Stimulated activated CD4-positive, alpha-beta T cell treated with anti-CD3 and anti-CD28 coated beads, Interleukin-1b, Interleukin-23, amount 100 ng/mL, for 48 hours (primary cell): ENCODE data around the gene SULF2.

Experiments
- DNase-seq: peaks from one replicate; pipeline ENCODE4 v3.0.0-alpha.2; 2020

The SULF2 gene

DNA sequence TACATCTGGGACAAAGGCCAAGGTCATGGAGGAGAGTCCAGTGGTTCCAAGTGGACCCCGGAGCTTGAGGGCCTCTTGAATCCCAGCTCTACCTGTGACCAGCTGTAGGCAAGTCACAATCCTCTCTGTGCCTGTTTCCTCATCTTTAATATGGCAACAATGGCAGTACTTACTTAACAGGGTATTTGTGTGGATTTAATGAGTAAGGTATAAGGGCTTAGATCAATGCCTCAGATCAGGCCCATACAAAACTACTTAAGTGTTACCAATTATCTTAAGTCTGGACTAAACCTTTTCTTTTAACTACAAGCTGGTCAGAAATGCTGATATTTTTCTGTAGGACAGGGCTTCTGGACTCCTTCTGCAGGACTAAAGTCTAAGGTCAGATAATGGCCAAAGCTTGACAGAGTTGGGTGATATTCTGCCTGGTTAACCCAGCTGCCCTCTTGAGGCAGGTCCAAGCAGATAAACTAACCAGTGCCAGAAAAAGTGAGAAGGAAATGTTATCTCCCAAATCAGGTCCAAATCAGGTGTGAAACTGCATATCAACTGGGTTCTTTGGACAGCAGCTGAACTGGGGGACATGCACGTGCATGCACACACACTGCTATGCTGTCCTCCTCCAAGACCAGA, 2.2 kb downstream of the SULF2 start:
- DNase-seq, result no peak

DNA sequence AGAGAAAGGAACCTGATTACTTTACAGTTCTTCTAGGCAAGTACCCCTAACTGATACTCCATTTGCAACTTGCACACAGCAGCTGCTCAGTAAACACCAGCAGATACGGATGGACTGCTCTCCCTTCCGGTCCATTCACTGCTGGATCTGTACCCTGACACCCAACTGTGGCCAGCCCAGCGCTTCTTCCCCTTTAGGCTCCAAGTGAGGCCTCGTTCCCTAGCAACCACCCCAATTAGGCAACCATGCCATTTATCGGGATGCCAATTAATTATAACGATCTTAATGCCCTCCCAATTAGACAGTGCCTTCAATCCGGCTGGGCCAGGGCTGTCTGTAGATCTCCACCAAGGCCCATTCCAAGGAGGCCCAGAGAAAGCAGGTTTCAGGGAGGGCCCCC, 3.2 kb downstream of the SULF2 start:
- DNase-seq, result no peak

DNA sequence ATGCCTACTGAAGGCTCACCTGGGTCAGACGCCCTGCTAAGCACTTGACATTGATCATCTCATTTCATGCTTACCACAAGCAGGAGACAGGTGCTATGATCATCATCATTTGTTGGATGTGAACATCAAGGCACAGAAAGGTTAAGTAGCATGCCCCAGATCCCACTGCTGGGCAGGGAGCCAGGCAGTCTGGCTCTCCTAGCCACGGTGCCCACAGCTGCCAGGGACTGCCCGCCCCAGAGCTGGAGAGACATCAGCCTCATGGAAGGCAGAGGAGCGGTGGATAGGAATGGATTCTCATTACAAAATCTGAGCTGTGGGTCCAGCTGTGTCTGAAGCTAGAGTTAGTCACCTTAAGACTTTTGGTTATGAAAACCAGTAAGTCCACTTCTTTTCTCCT, 3.6 kb downstream of the SULF2 start:
- no peak for DNase-seq

DNA sequence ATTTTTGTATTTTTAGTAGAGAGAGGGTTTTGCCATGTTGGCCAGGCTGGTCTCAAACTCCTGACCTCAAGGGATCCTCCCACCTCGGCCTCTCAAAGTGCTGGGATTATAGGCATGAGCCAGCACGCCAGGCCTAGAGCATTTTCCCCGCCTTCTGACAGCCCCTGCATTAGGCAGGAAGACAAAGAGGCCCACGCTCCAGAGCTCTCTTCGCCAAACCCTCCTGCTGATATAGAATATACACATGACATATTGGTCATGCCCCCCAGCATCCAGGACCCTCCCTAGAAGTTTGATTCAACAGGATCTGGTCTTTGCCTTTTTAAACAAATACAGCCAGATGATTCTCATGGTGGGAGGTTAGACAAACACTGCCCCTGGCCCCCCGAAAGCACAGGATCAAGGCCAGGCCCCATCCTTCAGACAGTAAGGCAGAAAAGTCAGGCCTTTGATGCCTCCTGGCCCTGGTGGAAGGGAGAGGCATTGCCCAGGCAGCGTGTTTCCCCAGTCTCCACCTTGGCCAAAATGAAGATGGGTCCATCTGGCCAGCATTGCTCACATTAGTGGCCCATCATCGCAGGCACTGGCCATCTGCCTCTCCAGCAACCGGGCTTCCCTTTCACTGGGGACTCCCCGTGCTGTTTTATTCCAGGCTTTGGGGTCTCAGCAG, 4.4 kb downstream of the SULF2 start:
- no peak for DNase-seq

DNA sequence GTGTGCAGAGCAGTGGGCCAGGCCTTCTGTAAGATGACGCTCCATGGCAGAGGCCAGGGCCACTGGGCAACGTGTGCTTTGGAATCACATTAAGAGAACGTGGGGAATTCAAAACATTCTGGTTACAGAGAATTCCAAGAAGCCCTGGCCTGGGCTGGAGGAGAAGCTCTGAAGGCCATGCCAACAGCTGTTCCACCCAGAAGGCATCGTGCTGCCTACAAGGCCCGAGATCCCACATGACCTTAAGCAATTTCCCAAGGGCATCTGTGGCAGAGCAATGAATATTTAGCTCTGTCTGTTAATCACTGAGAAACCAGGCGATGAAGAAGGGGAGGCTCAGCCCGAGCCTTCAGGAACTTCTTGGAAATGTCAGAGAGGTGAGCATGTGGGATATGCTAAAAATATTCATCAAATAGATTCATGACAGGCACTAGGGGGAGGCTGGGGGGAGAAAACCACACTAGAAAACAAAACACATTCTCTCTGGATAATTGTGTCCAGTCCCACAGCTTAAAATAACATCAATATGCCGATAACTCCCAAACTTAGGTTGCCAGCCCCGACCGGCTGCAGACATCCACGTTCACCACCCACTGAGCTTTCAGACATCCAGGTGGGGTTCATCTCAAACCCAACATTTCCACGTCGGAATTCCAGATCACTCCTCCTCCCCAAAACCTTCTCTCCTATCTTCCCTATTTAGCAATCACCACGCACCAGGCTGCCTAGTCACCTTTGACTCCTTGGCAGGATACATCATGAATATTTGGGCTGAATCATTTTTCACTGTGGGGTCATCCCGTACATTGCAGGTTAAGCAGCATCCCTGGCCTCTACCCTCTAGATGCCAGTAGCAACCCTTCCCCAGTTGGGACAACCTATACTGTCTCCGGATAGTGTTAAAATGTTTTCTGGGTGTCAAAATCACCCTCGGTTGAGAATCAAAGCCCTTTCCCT, 6.6 kb downstream of the SULF2 start:
- no peak for DNase-seq

DNA sequence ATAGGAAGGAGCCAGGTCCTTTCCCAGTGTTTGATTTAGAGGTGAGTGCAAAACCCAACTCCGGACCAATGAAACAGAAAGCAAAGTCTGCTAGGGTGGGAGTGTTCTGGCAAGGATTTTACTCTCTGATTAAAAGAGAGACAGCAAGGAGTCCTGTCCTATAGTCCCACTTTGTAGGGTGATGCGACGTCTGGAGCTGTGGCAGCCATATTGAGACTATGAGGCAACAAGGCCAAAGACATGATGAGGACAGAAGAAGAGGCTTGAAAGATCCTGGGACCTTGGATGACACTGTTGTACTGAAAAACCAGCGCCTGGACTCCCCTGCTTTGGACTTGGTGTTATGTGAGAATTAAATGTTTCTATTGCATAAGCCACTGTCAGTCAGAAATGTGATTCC, 8.1 kb downstream of the SULF2 start:
- no peak for DNase-seq

DNA sequence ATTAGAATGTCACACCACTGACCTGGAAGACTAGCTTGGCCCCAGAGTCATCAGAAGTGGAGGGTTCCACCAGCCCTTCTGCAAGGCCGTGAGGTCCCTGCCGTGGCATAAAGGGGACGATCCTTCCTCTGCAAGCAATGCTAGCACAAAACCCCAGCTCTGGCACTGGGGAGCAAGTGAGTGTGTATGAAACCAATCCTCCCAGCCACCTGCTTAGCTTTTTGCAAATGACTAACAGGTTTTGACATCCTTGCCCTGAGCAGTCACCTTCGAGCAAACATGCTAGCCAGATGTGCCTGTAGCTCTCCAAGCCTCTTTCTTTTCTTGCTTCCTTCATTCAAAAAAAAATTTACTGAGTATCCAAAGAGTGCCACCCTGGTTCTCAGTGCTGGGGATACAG, 8.6 kb downstream of the SULF2 start:
- DNase-seq, result no peak

DNA sequence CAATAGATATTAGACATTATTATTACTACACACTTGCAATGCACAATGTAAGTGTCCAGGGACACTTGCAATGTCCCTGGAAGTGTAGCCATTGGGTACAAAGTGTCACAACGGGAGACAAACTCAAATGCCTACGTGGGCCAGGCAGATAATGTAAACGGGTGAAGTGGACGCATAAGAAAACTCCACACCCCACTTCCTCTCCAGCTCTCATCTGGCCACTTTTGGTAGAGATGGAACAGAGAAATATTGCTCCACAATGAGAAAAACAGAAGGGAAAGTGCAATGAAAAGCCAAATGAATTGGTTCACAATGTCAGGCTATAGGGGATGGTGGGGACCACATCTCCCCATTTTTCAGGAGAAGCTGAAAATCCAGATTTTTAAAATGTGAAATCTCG, 9.4 kb downstream of the SULF2 start:
- DNase-seq, result no peak

DNA sequence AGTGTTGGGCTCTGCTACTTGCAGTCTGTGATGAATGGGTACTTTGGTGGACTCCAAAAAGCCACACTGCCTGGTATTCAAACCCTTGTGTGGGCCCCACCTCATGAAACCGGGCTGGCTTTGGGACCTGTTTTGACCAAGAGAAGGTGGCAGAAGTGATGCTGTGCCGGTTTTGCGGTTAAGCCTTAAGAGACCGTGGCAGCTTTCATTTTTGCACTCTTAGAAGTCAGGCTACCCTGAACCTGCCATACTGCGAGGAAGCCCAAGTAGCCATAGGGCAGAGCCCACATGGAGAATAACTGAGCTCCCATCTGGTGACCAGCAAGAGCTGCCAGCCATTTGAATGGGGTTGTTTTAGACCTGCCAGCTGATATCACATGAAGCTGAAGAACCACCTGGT, 10.2 kb downstream of the SULF2 start:
- DNase-seq, result no peak

DNA sequence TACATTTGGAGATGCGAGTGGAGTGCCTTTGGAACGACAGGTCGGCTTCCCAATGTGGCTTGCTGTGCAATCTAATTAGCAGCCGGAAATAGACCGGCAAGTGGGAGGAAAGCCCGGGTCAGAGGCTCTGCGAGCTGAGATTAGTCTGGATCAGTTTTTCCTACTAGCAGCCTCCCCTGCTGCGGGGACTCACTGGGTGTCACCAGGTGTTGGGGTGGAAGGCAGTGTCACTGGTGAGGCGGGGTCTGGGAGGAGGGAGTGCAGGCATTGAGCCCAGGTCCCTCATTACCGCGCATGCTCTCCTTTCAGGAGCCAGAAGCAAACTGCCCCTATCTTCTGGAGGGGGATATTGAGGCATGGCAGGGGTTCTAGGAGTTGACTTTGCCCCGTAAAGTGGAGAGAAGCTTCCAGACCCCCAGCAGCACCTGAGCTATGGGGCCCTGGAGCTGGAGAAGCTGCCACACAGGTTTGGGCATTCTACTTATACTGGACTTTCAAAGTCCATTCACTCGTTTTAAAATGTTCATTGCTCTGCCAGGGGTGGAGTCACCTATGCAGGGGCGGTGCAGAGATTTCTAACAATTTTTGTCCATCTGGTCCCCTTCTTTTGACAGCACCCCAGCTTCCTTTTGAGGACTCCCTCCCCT, 11.0 kb downstream of the SULF2 start:
- DNase-seq, result no peak

DNA sequence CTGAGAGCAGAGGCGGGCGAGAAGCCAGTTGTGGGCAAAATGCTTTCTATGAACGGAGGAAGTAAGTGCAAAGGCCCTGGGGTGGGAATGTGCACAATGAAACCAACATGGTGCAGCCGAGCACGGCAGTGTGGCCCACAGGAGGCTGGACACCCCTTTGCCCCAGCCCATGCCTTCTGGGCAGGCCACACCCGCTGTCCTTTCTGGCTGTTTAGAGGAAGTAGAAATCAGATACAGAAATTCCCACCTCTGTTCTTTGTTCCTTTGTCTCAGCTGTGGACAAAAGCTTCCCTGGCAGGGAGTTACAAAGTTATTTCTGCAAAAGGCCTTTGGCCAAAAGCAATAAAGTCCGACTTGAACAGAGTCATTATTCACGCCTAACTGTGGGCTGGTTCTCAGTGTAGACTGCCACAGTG, 11.9 kb downstream of the SULF2 start:
- DNase-seq, result no peak

DNA sequence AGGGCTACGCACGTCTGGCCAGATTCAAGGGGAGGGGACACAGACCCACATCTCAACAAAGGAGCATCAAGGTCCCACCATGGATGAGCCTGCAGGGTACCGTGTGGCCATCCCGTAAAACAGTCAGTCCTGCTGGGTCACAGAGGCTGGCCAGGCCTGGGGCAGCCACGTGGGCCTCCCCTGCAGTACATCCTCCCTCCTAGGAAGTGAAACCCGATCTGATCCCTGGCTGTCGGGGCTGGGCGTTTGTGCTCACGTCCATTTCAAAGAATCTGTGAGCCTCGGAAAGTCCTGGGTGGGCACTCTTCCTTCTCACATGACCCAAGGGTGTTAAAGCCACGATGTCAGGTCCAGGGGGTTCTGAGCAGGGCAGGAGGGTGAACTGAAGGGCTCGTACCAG, 14.3 kb downstream of the SULF2 start:
- no peak for DNase-seq

DNA sequence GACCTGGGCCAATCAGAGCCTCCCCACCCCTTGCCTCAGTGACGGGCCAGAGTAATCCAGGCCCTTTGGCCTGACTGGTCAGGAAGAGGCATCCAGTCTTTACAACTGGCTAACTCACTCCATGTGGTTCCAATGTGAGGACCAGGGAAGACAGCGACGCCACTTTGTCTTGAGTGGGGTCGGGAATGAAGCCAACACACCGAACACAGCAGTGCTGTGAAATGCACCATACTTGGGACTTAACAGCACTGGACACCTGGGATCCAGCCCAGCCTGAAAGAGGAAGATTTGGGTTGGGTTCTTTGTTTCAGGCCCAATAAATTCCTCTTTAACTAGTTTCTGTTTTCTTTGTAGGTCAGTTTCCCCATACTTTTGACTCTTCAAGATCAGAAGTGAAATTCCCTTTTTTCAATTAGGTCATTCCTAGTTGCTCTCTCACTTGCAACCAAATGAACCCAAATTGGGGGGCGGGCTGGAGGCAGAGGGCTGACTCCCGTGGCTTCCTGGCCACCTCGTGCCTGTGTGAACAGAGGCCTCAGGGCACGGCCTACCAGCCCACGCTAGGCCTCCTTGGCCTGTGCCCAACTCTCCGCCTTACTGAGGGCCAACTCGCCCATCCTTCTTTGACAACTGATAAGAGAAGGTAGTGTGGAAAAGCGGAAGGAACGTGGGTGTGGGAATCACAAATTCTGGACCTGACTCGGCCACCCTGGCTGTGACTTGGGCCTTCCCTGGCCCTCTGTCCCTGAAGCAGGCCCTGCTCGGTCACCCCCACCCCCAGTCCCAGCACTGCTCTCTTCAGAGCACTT, 17.1 kb downstream of the SULF2 start:
- DNase-seq, result no peak

DNA sequence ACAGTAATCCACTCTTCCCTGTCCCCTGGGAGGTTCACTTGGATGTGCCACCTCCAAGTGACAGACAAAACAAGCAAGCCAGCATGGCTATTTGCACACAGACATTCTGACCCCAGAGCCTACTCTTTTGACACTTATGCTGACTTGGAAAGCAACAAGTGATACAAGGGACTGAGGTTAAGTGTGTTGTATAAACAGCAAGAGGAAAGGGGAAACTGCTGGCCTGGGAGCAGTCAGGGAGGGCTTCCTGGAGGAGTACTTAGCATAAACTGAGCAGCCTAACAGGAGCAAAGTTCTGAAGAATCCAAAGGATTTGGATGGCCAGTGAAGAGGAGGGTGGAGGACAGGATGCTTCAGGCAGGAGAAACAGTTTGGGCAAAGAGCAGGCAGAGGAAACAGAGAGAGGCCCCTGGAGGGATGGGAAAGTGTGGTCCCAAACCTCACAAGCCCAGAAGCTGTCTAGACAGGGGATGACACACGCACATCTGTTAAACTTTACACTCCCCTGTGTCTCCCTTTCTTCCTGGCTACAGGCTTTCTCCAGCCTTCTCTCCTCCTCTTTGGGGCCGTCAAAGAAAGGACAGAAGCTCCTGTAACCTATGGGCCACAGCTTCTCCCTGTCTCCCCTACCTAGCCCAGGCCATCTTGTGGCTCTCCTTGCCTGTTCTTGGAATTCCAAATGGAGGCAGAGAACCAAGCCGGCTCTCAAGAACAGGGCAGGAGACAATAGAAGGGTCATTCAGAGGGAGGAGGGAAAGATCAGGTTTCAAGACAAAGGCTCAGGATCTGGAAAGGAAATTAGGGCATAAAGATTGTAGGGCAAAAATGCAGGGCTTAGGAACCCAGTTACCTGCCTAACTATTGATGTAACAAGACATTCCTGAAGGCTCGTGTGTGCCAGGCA, 19.3 kb downstream of the SULF2 start:
- DNase-seq, result no peak

DNA sequence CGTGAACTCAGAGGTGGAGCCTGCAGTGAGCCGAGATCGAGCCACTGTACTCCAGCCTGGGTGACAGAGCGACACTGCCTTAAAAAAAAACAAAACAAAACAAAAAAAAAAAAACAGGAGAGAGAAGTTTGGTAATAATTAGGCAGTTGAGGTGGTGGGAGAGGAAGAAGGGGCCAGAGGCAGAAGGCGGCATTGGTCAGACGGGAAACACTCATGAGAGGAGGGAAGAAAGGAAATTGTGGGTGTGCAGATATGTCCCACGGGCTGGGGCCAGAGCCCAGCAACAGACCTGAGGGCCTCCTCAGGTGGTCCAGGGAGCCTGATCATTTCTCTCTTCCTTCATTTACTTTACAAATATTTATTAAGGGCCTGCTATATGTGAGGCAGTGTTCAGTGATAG, 20.0 kb downstream of the SULF2 start:
- DNase-seq, result no peak

DNA sequence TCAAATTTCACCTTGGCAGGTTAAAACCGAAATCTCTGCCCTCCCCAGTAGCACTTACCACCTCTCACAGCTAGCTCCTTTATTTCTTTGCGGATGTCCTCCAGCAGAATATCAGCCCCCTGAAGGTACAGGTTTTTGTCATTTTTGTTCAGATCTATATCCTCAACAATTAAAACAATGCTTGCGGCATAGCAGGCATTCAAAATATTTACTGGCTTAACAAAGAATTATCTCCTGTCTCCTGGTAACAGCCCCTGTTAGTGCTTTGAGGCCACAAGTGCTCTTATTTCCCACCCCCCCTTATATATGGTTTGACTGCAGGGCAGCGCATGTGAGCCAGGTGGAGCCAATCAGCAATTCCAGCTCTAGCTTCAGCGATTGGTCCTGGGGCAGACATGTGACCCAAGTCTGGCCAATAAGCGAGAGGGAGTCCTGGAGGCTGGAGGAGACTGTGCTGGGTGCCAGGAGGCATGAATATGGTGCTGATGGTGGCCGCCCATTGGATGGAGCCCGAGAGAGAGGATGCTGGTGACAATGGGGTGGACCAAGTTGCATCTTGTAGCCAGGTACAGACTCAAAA, 21.0 kb downstream of the SULF2 start:
- DNase-seq, result no peak

DNA sequence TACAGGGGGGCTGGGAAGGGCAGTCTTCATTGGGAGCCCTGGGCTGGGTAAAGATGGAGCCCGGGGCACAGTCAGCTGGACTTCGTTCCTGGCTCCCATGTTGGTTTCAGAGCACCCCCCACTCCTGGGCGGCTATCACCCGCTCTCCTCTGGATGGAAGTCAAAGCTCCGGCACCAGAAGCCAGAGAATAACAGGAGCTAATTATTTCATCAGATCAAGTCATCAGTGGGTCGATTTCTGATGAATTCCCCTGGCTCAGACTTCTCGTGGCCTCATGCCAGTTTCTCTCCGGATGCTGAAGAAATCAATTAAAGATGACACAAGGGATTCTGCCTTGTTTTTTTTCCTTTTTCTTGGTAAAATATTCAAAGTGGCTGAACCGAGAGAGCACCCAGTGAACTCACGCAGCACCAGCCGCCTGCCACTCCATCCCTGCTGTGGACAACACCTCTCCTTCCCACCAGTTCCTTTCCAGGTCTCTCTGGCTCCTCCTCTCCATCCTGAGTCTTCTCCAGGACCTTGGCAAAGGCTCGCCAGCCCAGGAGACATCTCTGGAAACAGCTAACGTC, 22.5 kb downstream of the SULF2 start:
- DNase-seq, result no peak

DNA sequence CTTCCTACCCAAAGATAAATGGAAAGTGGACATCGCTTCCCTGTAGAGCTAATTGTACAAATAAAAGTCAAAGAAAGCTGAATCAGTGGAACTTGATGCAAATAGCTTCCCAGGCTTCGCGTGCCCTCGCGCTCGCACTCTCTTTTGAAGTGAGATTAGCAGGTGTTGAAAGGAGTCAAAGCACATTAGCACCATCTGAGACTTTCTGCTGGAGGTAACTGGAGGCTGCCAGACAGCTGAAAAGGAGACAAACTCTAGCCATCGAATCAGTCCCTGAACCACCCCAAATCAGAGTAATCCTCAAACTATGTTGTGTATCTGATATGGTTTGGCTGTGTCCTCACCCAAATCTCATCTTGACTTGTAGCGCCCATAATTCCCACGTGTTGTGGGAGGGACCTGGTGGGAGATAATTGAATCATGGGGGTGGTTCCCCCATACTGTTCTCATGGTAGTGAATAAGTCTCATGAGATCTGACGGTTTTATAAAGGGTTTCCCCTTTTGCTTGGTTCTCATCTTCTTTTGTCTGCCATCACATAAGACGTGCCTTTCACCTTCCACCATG, 23.7 kb downstream of the SULF2 start:
- DNase-seq, result no peak

DNA sequence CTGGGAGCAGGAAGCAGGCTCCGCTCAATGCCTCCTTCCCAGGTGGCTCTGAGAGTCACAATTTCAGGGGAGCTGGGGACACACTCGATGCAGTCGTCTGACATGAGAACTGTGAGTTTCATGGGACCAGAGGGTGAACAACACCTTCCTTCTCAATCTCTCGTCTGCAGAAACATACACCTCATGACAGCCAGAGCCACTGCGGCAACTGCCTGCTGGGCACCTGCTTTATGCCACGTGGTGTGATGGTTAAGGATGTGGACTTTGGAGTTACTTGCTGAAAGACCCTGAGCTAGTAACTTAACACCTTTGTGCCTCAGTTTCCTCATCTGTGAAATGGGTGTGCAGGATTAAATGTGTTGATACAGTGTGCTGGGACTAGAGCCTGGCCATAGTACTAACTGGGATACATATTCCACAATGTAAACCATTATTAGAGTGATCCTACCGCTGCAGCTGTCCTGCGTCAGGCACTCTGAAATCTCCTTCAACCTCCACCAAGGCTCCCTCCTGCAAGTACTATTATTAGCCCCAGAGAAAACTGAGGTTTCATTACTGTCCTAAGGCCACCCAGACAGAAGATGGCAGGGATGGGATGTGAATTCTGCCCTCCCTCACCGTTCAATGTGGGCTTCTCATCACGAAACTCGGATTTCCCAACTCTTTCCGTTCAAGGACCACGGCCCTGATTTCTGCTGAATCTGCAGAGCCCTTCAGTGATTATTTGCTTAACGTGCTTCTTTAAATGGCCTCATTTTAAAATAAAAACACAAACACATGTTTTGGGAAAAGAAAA, 24.4 kb downstream of the SULF2 start:
- no peak for DNase-seq
